ENCODE data around the gene NSMCE4A. TPM values are rescaled to one million over a fixed set of nuclear protein-coding genes. Genes with fewer than 3 reads are reported as not detected.
"Not testable (repeated sequence)": the region's sequence is repeated elsewhere in the genome, so short reads cannot be mapped to it uniquely, and the experiment has no call there.

The NSMCE4A gene
- total RNA-seq, 1 donor from 2014 or later: 41.7 TPM

- no peaks in the 10 kb centered on the region for H3K9me3 Mint-ChIP-seq
- H3K36me3 Mint-ChIP-seq: no peaks in the 10 kb centered on the region
- H3K27me3 Mint-ChIP-seq (ENCODE audit: low read depth): peaks cover 2% of the 10 kb centered on the region
- no peak overlapping the region for H3K27ac Mint-ChIP-seq
- H3K4me3 Mint-ChIP-seq: no peak overlapping the region
- peaks cover 3% of the 10 kb centered on the region for H3K4me1 Mint-ChIP-seq
- DNase-seq (ENCODE audit: low spot score in 2 of 2, unreplicated experiment in 2 of 2): no peak
- TF ChIP-seq CTCF (IDR thresholded peaks at IDR 0.05; ENCODE audit: unreplicated experiment): no peak
Measured at GRCh38 chr10:122019414-122019975, 44.5 kb upstream of the NSMCE4A start.

- TF ChIP-seq CTCF (IDR thresholded peaks at IDR 0.05; ENCODE audit: unreplicated experiment): no peak
- Mint-ChIP-seq H3K4me3 (no peak overlapping the region), H3K36me3 (no peaks in the 10 kb centered on the region), H3K27ac (no peak overlapping the region), H3K27me3 (ENCODE audit: low read depth) (peaks cover 2% of the 10 kb centered on the region), H3K4me1 (peaks cover 3% of the 10 kb centered on the region), H3K9me3 (no peaks in the 10 kb centered on the region)
- no peak for DNase-seq (ENCODE audit: low spot score in 2 of 2, unreplicated experiment in 2 of 2)
Measured at GRCh38 chr10:122018951-122019413, 44.0 kb upstream of the NSMCE4A start.

GRCh38 chr10:122018491-122018890 lies 43.5 kb upstream of the NSMCE4A start:
- no peak overlapping the region for H3K4me3 Mint-ChIP-seq
- H3K9me3 Mint-ChIP-seq: no peaks in the 10 kb centered on the region
- no peak for DNase-seq (ENCODE audit: low spot score in 2 of 2, unreplicated experiment in 2 of 2)
- H3K27ac Mint-ChIP-seq: no peak overlapping the region
- H3K27me3 Mint-ChIP-seq (ENCODE audit: low read depth): peaks cover 2% of the 10 kb centered on the region
- no peaks in the 10 kb centered on the region for H3K36me3 Mint-ChIP-seq
- TF ChIP-seq CTCF (IDR thresholded peaks at IDR 0.05; ENCODE audit: unreplicated experiment): no peak
- peaks cover 3% of the 10 kb centered on the region for H3K4me1 Mint-ChIP-seq

- not testable (repeated sequence) for H3K27ac Mint-ChIP-seq; H3K27me3 Mint-ChIP-seq (ENCODE audit: low read depth); H3K4me1 Mint-ChIP-seq; H3K4me3 Mint-ChIP-seq; H3K36me3 Mint-ChIP-seq; DNase-seq (ENCODE audit: low spot score in 2 of 2, unreplicated experiment in 2 of 2); H3K9me3 Mint-ChIP-seq
Measured at GRCh38 chr10:122017926-122018325, 42.9 kb upstream of the NSMCE4A start.

GRCh38 chr10:122014652-122015248 lies 39.7 kb upstream of the NSMCE4A start:
- Mint-ChIP-seq H3K9me3 (peaks cover 7% of the 10 kb centered on the region), H3K36me3 (no peaks in the 10 kb centered on the region), H3K4me1 (peaks cover 3% of the 10 kb centered on the region), H3K27ac (no peak overlapping the region), H3K27me3 (ENCODE audit: low read depth) (peaks cover 2% of the 10 kb centered on the region), H3K4me3 (no peak overlapping the region)
- no peak for DNase-seq (ENCODE audit: low spot score in 2 of 2, unreplicated experiment in 2 of 2)
- no peak for TF ChIP-seq CTCF (IDR thresholded peaks at IDR 0.05; ENCODE audit: unreplicated experiment)

- DNase-seq (ENCODE audit: low spot score in 2 of 2, unreplicated experiment in 2 of 2): no peak
- H3K4me1 Mint-ChIP-seq: no peaks in the 10 kb centered on the region
- peaks cover 7% of the 10 kb centered on the region for H3K9me3 Mint-ChIP-seq
- H3K4me3 Mint-ChIP-seq: no peak overlapping the region
- H3K36me3 Mint-ChIP-seq: no peaks in the 10 kb centered on the region
- H3K27me3 Mint-ChIP-seq (ENCODE audit: low read depth): no peaks in the 10 kb centered on the region
- TF ChIP-seq CTCF (IDR thresholded peaks at IDR 0.05; ENCODE audit: unreplicated experiment): no peak
- H3K27ac Mint-ChIP-seq: no peak overlapping the region
Measured at GRCh38 chr10:122013311-122013780, 38.3 kb upstream of the NSMCE4A start.
